CD4-positive, CD25-positive, alpha-beta regulatory T cell (primary cell): ENCODE data around the gene VAMP5. TPM values are rescaled to one million over a fixed set of nuclear protein-coding genes. Genes with fewer than 3 reads are reported as not detected.
"Not testable (repeated sequence)": the region's sequence is repeated elsewhere in the genome, so short reads cannot be mapped to it uniquely, and the experiment has no call there.

Source experiments
- ATAC-seq, 2 donors: fragments of 150-1000 bp; cut with Tn5 transposase; one replicate each; pipeline ENCODE4 v1.10.0; 2021; ENCODE audit warnings: low read depth in 2 of 2, moderate number of reproducible peaks in 2 of 2, moderate library complexity in 1 of 2
- DNase-seq, 3 donors: peaks; one replicate each; pipeline versions ENCODE4 v3.0.0 to v3.0.0-alpha.2; 2012 to 2022; ENCODE audit warnings: mixed read lengths in 1 of 3
- H3K27ac ChIP-seq: one replicate; pipeline ENCODE4 v1.7.0; 2013; ENCODE audit warnings: mild to moderate bottlenecking, low read length; ENCODE audit not compliant: insufficient read depth, poor library complexity, severe bottlenecking
- H3K27me3 ChIP-seq: one replicate; pipeline ENCODE4 v1.7.0; 2013; ENCODE audit warnings: low read length; ENCODE audit not compliant: control insufficient read depth, insufficient read depth
- H3K36me3 ChIP-seq: one replicate; pipeline ENCODE4 v1.7.0; 2013; ENCODE audit warnings: mild to moderate bottlenecking, low read length, moderate library complexity; ENCODE audit not compliant: control insufficient read depth, insufficient read depth
- H3K4me1 ChIP-seq: 2 replicates; pipeline ENCODE4 v1.7.0; 2013; ENCODE audit warnings: mild to moderate bottlenecking, low read length; ENCODE audit not compliant: insufficient read depth, control insufficient read depth, poor library complexity, severe bottlenecking
- H3K4me3 ChIP-seq: one replicate; pipeline ENCODE4 v1.7.0; 2013; ENCODE audit warnings: low read depth, mild to moderate bottlenecking, low read length, moderate library complexity
- H3K9me3 ChIP-seq, 2 experiments: 1 replicate in 1 of 2; 2 replicates in 1 of 2; pipeline ENCODE4 v1.7.0; 2013; ENCODE audit warnings: low read length in 2 of 2, mild to moderate bottlenecking in 1 of 2, moderate library complexity in 1 of 2; ENCODE audit not compliant: control insufficient read depth in 2 of 2
- H3K27ac Mint-ChIP-seq, 3 donors: one replicate each; pipeline ENCODE4 v1.8.0; 2020 to 2022; ENCODE audit warnings: mild to moderate bottlenecking in 3 of 3, mixed read lengths in 3 of 3, moderate library complexity in 2 of 3
- H3K27me3 Mint-ChIP-seq: one replicate; pipeline ENCODE4 v1.8.0; 2022; ENCODE audit warnings: mild to moderate bottlenecking, mixed read lengths
- H3K36me3 Mint-ChIP-seq: one replicate; pipeline ENCODE4 v1.8.0; 2020; ENCODE audit warnings: mixed read lengths
- H3K4me1 Mint-ChIP-seq, 4 donors: one replicate each; pipeline ENCODE4 v1.8.0; 2020 to 2022; ENCODE audit warnings: mixed read lengths in 4 of 4, mild to moderate bottlenecking in 1 of 4
- H3K4me3 Mint-ChIP-seq, 4 donors: one replicate each; pipeline ENCODE4 v1.8.0; 2020 to 2022; ENCODE audit warnings: mild to moderate bottlenecking in 4 of 4, mixed read lengths in 4 of 4, moderate library complexity in 3 of 4
- H3K9me3 Mint-ChIP-seq, 7 donors: one replicate each; pipeline ENCODE4 v1.8.0; 2020 to 2022; ENCODE audit warnings: mixed read lengths in 7 of 7, mild to moderate bottlenecking in 3 of 7, moderate library complexity in 2 of 7
- polyA plus RNA-seq, 4 donors: library from polyadenylated mRNA; unstranded; fragments of 300-500 nt; fragmentation: Illumina TruSeq; gene quantifications; one replicate each; pipeline ENCODE4 v1.2.3, GENCODE V29; 2021
- total RNA-seq: library from RNA; stranded (reverse); gene quantifications from one replicate; pipeline ENCODE4 v1.2.3, GENCODE V29; 2022

The VAMP5 gene
- total and polyA plus RNA-seq, 5 donors from 2014 or later, result 54.8 to 215 (median 158) TPM

GRCh38 chr2:85540133-85540648 lies 44.0 kb upstream of the VAMP5 start:
- H3K4me1 Mint-ChIP-seq, result peaks cover 19 to 53% (median 39%) of the 10 kb centered on the region in 4 donors
- H3K36me3 Mint-ChIP-seq, result peaks cover 29% of the 10 kb centered on the region
- H3K27me3 ChIP-seq, result no peaks in the 10 kb centered on the region
- ATAC-seq (no peak), DNase-seq (no peak)
- no peaks in the 10 kb centered on the region for H3K9me3 ChIP-seq
- H3K4me3 Mint-ChIP-seq, result peak overlapping the region; percentile 94 to 98 (median 96)
- peak overlapping the region; percentile 90 to 95 (median 91) for H3K27ac Mint-ChIP-seq
- peak overlapping the region; percentile 91 for H3K4me3 ChIP-seq
- peak overlapping the region; percentile 86 for H3K27ac ChIP-seq
- H3K9me3 Mint-ChIP-seq, result no peaks in the 10 kb centered on the region
- peaks cover 30% of the 10 kb centered on the region for H3K4me1 ChIP-seq
- H3K36me3 ChIP-seq, result peaks cover 39% of the 10 kb centered on the region
- H3K27me3 Mint-ChIP-seq, result no peaks in the 10 kb centered on the region

- H3K4me1 ChIP-seq, result peaks cover 30% of the 10 kb centered on the region
- no peak overlapping the region for H3K27ac ChIP-seq
- Mint-ChIP-seq H3K27me3 (no peaks in the 10 kb centered on the region), H3K36me3 (peaks cover 29% of the 10 kb centered on the region), H3K9me3 (no peaks in the 10 kb centered on the region), H3K27ac (peak overlapping the region in 1 of 3 donors; percentile 56), H3K4me3 (peak overlapping the region; percentile 94 to 98 (median 96)), H3K4me1 (peaks cover 19 to 53% (median 39%) of the 10 kb centered on the region in 4 donors)
- H3K4me3 ChIP-seq, result peak overlapping the region; percentile 91
- DNase-seq, result no peak
- no peaks in the 10 kb centered on the region for H3K27me3 ChIP-seq
- H3K36me3 ChIP-seq, result peaks cover 50% of the 10 kb centered on the region
- ATAC-seq, result no peak
- H3K9me3 ChIP-seq, result no peaks in the 10 kb centered on the region
Observed at GRCh38 chr2:85541262-85541661, 43.0 kb upstream of the VAMP5 start.

- H3K27me3 ChIP-seq, result no peaks in the 10 kb centered on the region
- peaks cover 30% of the 10 kb centered on the region for H3K4me1 ChIP-seq
- no peak for ATAC-seq
- no peaks in the 10 kb centered on the region for H3K9me3 Mint-ChIP-seq
- H3K27me3 Mint-ChIP-seq, result no peaks in the 10 kb centered on the region
- H3K4me3 ChIP-seq, result peak overlapping the region; percentile 91
- no peak overlapping the region for H3K27ac ChIP-seq
- peaks cover 54% of the 10 kb centered on the region for H3K36me3 ChIP-seq
- H3K9me3 ChIP-seq, result no peaks in the 10 kb centered on the region
- H3K4me3 Mint-ChIP-seq, result peak overlapping the region in 3 of 4 donors; percentile 30 to 98 (median 95)
- peak overlapping the region in 1 of 3 donors; percentile 56 for H3K27ac Mint-ChIP-seq
- H3K36me3 Mint-ChIP-seq, result peaks cover 29% of the 10 kb centered on the region
- no peak for DNase-seq
- H3K4me1 Mint-ChIP-seq, result peaks cover 19 to 53% (median 38%) of the 10 kb centered on the region in 4 donors
Observed at GRCh38 chr2:85541753-85542457, 42.3 kb upstream of the VAMP5 start.

- no peaks in the 10 kb centered on the region for H3K27me3 Mint-ChIP-seq
- Histone ChIP-seq H3K9me3 (no peaks in the 10 kb centered on the region), H3K27ac (no peak overlapping the region), H3K4me1 (peaks cover 21% of the 10 kb centered on the region), H3K27me3 (no peaks in the 10 kb centered on the region), H3K4me3 (no peak overlapping the region), H3K36me3 (peaks cover 54% of the 10 kb centered on the region)
- peaks cover 13 to 44% (median 30%) of the 10 kb centered on the region in 4 donors for H3K4me1 Mint-ChIP-seq
- H3K9me3 Mint-ChIP-seq, result no peaks in the 10 kb centered on the region
- H3K36me3 Mint-ChIP-seq, result peaks cover 29% of the 10 kb centered on the region
- DNase-seq (no peak), ATAC-seq (no peak)
- H3K27ac Mint-ChIP-seq, result peak overlapping the region; percentile 10 to 56 (median 45)
- H3K4me3 Mint-ChIP-seq, result peak overlapping the region in 1 of 4 donors; percentile 98
Observed at GRCh38 chr2:85542777-85543176, 41.5 kb upstream of the VAMP5 start.

- not testable (repeated sequence) for H3K27ac ChIP-seq, ATAC-seq, H3K27ac Mint-ChIP-seq, H3K9me3 Mint-ChIP-seq, DNase-seq, H3K27me3 Mint-ChIP-seq, H3K27me3 ChIP-seq, H3K9me3 ChIP-seq, H3K4me3 ChIP-seq
- Histone ChIP-seq H3K4me1 (peaks cover 21% of the 10 kb centered on the region), H3K36me3 (peaks cover 54% of the 10 kb centered on the region)
- H3K4me3 Mint-ChIP-seq, result peak overlapping the region in 1 of 4 donors; percentile 21
- peaks cover 11 to 40% (median 27%) of the 10 kb centered on the region in 4 donors for H3K4me1 Mint-ChIP-seq
- H3K36me3 Mint-ChIP-seq, result peaks cover 29% of the 10 kb centered on the region
Observed at GRCh38 chr2:85544254-85544691, 40.0 kb upstream of the VAMP5 start.

- not testable (repeated sequence) for H3K9me3 Mint-ChIP-seq, H3K27me3 Mint-ChIP-seq, H3K27ac Mint-ChIP-seq, H3K4me3 ChIP-seq, ATAC-seq, DNase-seq, H3K27me3 ChIP-seq, H3K9me3 ChIP-seq, H3K4me3 Mint-ChIP-seq, H3K27ac ChIP-seq
- H3K36me3 ChIP-seq, result peaks cover 58% of the 10 kb centered on the region
- Mint-ChIP-seq H3K36me3 (peaks cover 35% of the 10 kb centered on the region), H3K4me1 (peaks cover 10 to 35% (median 25%) of the 10 kb centered on the region in 4 donors)
- H3K4me1 ChIP-seq, result peaks cover 15% of the 10 kb centered on the region
Observed at GRCh38 chr2:85544915-85545779, 39.1 kb upstream of the VAMP5 start.

GRCh38 chr2:85545780-85546240 lies 38.4 kb upstream of the VAMP5 start:
- H3K9me3 ChIP-seq, result no peaks in the 10 kb centered on the region
- H3K36me3 Mint-ChIP-seq, result peaks cover 34% of the 10 kb centered on the region
- H3K4me1 Mint-ChIP-seq, result peaks cover 3 to 28% (median 19%) of the 10 kb centered on the region in 4 donors
- no peaks in the 10 kb centered on the region for H3K9me3 Mint-ChIP-seq
- H3K27me3 Mint-ChIP-seq, result no peaks in the 10 kb centered on the region
- H3K27ac Mint-ChIP-seq, result no peak overlapping the region
- no peak overlapping the region for H3K4me3 Mint-ChIP-seq
- no peaks in the 10 kb centered on the region for H3K27me3 ChIP-seq
- peaks cover 9% of the 10 kb centered on the region for H3K4me1 ChIP-seq
- DNase-seq, result no peak
- no peak for ATAC-seq
- peaks cover 65% of the 10 kb centered on the region for H3K36me3 ChIP-seq
- no peak overlapping the region for H3K27ac ChIP-seq
- H3K4me3 ChIP-seq, result no peak overlapping the region
